ENCODE data around the gene CADM2.
"Not testable (repeated sequence)": the region's sequence is repeated elsewhere in the genome, so short reads cannot be mapped to it uniquely, and the experiment has no call there.

Gene CADM2

DNA sequence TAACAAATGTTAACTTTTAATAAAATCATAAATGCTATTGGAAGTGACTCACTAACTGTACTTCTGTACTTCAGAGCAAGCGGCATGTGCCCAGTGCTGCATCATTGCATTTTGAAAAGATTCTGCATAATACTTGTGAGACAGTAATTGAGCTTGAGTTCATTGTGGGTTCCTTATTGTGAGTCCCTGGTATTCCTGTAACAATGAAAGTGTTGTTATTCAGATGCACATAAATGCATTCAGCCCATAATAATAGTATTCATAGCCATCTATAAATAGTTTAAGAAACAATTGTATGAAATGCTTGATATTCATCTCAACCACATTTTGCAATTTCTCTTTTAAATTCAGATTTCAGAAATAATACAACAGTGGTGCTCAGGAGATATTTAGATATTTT is 976.4 kb downstream of the CADM2 start:
- DNase-seq (ENCODE audit: low read depth), result no peak

DNA sequence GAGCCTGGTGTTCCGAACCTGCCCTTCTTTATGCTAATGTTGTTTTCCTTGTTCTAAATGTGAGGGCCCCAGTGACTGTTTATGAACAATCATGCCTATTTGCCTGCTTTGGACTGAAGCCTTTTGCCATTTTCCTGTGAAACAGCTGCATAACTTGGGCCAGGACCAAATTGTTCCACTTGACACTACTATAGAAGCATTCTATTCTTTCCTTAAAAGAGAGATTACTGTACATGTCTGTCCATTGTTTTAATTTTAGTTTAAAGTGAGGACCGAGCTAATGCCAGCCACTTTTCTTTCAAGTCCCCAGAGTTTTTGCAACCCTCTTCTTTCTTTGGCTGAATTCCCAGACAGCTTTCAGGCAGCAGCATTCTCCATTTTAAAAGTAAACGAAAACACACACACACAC is 980.3 kb downstream of the CADM2 start:
- DNase-seq (ENCODE audit: low read depth), result no peak

DNA sequence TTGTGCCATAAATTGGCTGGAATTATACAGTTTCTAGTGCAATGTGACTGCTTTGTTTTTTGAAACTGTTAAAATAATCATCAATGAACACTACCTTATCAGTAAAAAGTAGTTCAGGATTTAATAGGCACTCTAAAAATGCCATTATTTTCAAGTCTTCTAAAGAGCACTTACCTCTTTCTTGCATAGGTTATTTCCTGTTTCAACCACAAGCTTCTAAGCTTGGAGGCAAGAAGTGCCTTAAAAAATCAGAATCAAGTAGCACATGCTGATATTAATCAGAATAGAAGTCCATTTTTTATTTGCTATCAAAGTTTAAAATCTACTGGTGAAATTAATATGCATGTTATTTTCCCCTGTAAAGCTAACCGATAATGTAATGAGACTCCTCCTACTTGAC is 991.6 kb downstream of the CADM2 start:
- no peak for DNase-seq (ENCODE audit: low read depth)

DNA sequence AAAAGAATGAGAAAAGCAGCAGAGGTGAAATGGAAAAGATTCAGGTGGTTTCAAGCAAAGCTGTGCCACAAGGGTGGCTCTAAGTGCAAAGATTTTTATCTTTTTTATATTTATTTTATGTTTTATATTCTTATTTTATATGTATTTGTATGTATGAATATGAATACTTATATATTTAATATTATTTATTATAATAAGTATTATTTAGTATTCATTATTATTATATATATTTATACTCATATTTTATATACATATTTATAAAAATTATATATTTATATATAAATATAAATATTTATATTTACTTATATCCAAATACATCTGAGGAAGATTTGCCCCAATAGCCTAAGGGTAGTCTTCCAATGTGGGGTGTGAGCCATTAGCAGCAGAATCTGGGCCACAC is 1002.0 kb downstream of the CADM2 start:
- DNase-seq (ENCODE audit: low read depth), result no peak

DNA sequence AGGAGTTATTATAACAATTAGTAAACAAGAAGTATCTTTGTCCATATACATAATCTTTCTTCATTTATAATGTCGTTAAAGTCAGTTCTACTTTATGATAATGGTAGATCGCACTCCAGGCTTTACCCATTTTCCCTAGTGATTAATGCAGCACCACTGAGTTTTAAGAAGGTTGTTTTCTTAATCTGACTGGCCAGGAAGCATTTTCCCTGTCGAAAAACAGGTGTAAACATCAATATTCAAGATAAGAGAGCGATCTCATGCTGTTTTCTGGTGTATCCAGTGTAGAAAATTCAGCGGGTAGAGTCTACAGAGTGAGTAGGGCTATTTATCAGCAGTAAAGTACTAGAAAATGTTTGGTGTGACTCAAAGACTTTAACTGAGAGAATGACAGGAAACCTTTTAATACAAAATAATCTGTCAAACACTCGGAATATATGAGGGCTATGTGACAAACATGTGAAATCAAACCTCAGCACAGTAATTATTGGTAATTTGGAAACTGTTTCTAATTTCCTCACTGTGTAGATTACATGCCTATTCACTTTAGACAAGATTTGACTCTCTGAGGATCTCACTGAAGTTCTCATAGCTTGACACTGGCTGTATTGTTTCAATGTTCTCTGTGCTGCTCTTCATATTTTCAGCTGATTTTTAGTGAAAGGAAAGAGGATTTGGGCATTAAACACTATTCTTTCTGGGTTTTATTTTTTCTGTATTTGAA is 1019.0 kb downstream of the CADM2 start:
- no peak for DNase-seq (ENCODE audit: low read depth)

DNA sequence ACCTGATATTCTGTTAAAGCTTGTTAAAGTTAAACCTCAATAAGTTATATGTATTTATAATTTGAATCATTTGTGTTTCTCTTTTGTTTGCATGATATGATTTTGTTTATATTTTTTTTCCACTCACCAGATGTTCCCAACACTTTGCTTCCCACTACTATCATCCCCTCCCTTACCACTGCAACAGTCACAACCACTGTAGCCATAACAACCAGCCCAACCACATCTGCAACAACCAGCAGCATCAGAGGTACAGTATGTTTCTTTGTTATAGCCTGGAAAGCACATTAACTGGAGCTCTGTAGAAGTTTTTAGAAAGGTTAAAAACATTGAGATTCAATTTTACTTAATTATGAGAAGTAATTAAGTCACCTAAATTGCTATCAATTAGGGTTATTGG is 1020.2 kb downstream of the CADM2 start:
- no peak for DNase-seq (ENCODE audit: low read depth)

DNA sequence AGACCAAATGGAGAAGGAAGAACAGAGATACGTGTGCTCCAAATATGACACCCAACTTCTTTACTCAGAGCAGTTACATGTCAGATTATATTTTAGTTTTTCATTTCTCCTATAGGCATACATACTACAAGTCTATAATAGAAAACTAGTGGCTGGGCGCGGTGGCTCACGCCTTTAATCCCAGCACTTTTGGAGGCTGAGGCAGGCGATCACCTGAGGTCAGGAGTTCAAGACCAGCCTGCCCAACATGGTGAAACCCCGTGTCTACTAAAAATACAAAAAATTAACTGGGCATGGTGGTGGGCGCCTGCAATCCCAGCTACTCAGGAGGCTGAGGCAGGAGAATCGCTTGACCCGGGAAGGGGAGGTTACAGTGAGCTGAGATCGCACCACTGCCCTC is 1030.8 kb downstream of the CADM2 start:
- DNase-seq (ENCODE audit: low read depth), result not testable (repeated sequence)

DNA sequence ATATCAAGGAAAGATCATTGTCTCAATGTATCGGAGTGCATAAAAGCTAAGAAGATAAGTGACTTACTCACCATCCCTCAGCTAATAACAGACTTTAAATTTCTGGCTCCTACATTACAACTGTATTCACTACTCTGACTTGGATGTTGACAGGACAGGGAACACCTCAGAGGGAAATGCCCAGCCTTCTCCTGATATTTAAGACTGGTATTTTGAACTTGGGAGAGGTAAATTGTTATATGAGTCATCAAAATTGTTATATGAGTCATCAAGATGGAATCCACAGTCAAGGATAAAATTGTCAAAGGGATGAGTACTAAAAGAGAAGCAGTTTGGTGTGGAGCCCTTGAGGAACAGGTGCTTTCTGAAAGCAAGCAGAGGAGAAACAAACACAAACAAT is 1070.8 kb downstream of the CADM2 start:
- DNase-seq (ENCODE audit: low read depth), result no peak

DNA sequence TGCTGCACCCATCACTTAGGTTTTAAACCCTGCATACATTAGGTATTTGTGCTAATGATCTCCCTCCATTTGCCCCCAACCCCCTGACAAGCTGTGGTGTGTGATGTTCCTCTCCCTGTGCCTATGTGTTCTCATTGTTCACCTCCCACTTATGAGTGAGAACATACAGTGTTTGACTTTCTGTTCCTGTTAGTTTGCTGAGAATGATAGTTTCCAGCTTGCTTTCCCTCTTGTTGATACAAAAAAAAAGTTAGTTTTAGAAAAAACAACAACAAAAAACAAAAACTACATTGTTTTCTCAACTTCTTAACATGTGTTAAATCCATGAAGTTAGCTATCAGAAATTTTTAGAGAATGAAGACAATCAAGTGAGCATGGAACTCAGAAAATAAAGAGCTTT is 1079.1 kb downstream of the CADM2 start:
- DNase-seq (ENCODE audit: low read depth), result no peak

DNA sequence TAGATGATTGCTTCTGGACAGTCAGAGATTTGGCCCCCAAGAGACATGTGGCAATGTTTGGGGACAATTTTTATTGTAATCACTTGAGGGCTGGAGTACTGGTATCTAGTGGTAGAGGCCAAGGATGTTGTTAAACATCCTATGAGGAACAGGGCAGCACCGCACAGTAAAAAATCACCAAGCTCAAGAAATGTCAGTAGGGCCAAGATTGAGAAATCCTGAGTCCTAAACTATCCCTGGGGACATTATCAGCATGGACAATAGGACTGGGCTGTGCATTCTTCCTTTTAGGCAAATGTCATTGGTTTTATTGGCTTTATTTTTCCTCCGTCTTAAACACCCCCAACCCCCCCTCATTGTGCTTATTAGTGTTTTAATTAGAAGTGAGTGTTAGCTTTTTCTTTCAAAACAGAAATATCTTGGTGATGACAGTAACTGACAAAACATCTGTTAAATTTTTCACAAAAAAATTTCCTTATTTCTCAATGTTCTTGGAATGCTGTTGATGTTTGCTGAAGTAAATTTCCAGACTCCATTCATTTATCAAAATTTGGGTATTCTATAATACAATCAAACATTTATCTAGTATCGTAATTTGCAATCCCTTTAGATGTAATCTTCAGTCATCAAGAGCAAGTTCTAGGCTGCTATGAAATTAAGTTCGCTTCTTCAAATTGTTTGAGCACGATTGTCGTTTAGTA is 1087.8 kb downstream of the CADM2 start:
- no peak for DNase-seq (ENCODE audit: low read depth)

DNA sequence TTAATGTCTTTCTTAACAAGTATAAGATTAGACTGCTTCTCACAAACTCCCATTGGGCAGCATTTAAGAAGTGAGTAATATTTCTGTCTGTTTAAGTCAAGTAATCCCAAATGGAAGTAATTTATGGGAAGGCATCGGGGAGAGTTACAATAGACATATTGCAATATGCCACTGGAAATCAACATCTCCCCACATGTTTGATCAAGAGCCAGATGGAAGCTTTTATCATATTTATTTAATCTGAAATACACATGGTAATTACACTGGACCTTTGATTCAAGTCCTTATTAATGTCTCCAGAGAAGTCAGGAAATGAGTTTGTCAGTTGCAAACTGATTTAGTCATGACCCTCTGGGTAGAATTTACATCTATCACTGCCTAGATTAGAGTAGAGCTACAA is 1088.4 kb downstream of the CADM2 start:
- no peak for DNase-seq (ENCODE audit: low read depth)

DNA sequence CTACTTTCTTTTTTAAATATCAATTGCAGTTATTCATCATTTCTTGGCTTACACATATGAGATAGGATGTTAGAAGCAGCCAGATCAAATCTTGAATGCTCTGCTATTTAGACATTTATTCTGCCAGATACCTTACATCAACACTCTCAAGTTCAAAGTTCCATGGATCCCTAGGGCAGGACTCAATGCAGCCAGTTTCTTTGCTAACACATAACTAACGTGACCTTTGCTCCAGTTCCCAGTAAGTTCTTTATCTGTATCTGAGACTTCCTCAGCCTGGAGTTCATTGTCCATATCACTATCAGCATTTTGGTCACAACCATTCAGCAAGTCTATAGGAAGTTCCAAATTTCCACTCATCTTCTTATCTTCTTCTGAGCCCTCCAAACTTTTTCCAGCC is 1092.3 kb downstream of the CADM2 start:
- DNase-seq (ENCODE audit: low read depth), result no peak

DNA sequence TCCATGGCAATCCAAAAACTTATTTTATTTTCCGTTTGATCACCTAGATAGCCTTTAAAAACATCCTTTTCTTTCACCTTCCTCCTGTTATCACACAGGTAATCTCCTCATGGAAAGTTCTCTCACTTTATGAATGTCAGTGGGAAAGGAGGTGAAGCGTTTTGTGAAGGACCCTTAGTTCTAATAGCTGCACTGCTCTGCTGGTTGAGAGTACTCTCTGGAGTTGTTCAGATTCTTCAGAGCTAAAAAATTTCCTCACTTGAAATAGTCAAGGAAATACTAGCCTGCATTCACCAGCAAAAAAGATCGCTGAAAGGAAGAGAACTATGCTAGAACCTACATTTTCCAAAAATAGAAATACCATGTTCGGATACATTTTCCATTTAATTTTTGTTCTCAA is 1097.2 kb downstream of the CADM2 start:
- DNase-seq (ENCODE audit: low read depth), result no peak

DNA sequence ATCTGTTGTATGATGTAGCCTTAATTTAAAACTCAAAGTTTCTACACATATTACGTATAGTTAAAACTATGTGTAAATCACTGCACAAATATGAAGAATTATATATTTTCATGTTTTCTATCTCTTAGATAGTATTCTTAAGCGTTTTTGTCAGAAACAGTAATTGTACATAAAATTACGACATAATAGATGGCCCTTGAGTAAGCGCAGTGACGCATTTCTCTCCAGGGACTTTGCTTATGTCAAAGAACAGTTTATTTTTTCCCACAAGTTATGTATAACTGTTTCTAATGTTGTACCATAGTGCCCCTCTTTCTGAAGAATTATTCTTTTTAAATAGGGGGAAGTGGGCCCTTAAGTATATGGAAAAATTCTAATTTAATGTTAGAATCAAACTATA is 1098.2 kb downstream of the CADM2 start:
- no peak for DNase-seq (ENCODE audit: low read depth)

DNA sequence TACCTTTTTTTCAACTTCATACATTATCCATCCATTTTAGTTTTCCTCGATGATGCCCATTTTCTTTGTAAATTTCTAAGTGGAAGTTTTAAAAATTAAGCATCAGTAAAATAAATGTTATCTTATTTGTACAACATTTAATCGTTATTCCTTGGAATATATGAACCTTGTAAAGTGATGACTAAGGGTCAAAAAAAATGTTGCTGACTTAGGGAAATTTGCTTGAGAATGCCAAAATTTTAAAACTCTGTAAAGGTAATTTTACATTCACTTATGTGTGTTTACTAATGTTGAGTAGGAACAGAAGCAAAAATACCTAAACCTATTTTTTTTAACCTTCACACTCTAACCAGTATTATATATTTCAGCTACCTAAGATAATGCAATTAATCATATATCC is 1115.0 kb downstream of the CADM2 start:
- no peak for DNase-seq (ENCODE audit: low read depth)

DNA sequence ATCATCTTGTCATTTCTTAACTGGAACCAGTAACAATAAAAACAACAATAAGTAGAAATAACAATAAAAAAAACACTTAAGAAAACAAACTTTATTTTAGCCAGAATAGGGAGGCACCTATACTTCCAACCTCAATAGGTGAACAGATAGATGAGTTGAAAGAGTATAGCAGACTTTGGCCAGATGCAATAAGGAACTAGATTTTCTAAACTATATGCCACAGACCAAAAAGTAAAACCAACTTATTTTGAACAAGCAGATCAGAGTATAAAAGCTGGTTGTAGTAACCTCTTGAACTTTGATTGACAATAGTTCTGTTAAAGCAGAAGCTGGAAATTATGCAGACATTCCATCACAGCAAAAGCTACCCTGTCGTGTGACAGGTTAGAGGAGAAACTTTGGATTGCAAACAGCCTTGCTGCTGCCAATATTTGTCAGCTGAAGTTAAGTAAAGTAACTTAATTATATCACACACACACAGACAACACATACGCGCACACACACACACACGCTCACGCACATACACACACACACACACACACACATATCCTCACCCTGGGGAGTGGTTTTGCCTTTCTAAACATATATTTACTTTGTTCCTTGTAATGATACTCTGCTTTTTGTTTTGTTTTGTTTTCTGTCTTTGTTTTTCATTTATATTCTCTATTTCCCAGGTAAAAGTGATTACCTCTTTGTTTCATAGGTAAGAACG is 1128.5 kb downstream of the CADM2 start:
- no peak for DNase-seq (ENCODE audit: low read depth)

DNA sequence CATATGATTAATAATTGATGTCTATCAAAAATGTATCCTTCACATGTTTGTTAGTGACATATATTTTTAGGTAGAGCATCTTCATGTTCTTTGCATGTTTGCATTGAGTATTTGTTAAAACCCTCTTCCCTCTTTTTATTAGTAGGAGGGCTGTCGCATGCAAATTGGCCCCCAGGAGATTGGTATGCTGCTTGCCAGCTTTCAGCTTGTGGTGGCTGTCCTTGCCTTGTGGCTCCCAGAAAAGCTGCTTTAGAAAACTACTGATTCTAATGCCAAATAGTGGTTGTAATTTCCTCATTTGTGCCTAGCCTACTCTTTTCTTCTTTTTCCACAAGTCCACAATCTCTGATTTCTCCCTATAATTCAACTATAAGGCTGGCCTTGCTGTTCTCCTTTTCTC is 1145.4 kb downstream of the CADM2 start:
- DNase-seq (ENCODE audit: low read depth), result no peak

DNA sequence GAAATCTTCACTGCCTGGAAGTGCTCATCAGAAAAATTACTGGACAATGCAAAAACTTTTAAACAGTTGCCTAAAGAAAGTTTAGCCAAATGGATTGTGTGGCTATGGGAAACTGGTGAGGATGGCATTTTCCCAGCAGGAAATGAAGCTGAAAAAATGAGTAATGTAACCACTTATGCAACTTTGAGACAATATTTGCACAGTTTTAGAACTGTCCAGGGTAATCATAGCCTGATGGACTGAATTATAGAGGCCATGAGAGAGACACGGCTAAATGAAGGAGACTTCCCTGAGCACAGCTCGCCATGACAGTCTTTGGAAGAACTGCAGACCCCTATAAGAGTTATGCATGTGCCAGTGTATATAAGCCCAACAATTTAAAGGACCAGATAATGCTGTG is 1150.6 kb downstream of the CADM2 start:
- DNase-seq (ENCODE audit: low read depth), result no peak
